NCI-H1105 treated with DMSO at 0.1 percent for 48 hours (cell line): ENCODE measurements around the gene RALGAPA1.
"Not testable (repeated sequence)": the region's sequence is repeated elsewhere in the genome, so short reads cannot be mapped to it uniquely, and the experiment has no call there.

Source experiments
- DNase-seq: peaks from one replicate; lab custom pipeline; 2025; lab: John Stamatoyannopoulos, UW

Gene RALGAPA1

DNA sequence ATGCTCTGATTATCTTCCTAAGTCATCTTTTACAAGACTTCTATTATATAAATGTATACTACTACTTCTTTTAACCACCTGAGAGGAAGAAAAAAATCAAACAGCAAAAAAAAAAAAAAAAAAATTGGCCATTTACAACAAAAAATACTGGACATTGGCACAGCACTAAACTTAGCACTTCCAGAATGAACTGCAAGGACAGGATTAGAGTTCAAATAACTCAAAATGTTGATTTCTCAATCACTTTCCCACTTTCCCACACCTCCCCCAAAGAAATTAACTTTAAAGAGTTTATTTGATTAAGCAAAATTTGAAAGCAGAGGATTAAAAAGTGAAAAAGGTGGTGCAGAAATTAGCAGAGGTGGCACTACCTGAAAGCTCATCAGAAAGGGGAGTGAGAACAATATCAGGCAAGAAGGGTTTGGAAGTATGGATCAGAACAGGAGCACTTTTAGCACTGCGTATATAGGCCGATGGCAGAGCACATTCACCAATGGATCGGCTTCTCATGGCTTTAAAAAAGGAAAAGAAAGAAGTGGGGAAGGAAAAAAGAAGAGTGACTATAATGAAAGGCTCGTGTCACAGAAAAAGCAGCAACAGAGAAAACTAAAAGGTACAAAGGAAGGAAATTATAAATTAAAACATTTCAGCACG, 109.2 kb downstream of the RALGAPA1 start:
- no peak for DNase-seq

DNA sequence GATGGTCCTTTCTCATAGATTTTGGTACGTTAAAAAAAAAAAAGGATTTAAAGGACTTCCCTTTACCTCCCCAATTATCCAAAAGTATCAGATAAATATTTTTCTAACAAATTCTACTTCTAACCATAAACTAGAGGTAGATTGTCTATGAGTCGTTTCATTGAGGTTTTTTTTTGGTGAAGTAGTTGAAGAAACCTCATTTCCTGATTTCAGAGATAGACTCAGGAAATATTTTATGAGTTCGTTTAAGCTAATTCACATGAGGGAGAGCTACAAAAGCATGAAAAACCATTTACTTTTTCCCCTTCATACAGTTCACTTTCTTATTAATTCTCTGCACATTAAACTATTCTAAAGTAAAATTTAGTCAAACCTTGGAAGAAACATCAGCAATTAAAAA, 112.5 kb downstream of the RALGAPA1 start:
- DNase-seq, result no peak

DNA sequence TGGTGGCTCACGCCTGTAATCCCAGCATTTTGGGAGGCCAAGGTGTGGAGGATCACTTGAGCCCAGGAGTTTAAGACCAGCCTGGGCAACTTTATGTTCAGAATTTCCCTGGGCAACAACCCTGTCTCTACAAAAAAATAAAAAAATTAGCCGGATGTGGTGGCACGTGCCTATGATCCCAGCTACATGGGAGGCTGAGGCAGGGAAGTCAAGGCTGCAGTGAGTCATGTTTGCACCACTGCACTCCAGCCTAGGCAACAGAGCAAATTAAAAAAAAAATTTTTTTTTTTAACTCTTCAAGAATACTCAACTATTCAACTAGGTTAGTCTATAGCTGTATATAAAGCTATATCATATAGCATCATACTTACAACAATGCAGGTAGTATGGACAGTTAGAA, 113.0 kb downstream of the RALGAPA1 start:
- no peak for DNase-seq

- DNase-seq, result no peak
These were observed 113.4 kb downstream of the RALGAPA1 start for GRCh38 chr14:35695647-35696046.

DNA sequence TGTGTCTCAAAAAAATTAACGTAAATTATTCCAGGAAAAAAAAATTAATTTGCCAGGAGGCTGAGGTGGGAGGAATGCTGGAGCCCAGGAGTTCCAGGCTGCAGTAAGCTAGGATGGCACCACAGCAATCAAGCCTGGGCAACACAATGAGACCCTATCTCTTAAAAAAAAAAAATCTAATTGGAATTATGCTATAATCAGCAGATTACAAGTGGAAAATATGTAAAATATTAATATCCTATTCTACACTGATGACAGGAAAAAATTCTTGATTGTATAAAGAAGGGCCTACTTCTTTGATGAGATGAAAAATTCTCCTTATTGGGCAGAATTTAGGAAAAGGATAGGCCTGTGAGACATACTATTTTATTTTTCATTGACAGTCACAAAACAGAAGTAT, 114.0 kb downstream of the RALGAPA1 start:
- no peak for DNase-seq

GRCh38 chr14:35689000-35689460, 120.1 kb downstream of the RALGAPA1 start:
- DNase-seq, result no peak

DNA sequence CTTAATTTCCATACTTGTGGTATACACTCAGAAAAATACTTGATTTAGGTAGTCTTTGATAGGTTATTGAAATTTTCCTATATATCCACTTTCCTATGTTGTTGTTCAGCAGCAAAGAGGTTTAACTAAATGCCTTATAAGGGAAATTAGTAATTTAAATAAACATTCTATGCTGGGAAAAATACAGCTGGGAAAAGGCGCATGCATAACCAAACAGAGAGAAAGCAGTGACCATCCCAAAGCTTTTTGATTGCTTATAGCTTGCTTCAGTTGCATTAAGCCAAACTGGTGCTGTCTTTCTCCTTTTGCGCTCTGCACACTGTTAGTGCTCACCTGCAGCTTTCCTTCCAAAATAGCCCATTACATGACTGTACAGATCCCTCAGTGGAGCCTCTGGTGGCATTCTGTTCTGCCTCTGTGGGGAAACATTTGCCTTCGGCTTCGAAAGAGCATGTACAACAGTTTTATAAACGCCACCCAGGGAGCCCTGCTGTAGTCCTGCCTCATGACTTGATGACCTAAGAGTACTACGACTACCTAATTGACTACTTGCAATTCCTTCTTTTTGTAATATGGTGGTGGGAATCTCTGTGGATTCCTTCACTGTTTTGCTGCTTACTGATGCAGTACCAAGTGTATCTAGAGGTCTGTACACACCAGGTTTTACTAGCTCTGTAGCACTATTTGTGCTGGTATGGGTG, 120.8 kb downstream of the RALGAPA1 start:
- DNase-seq, result no peak

- DNase-seq, result peak; percentile 66
These were observed 121.7 kb downstream of the RALGAPA1 start for GRCh38 chr14:35687335-35687939.

- not testable (repeated sequence) for DNase-seq
These were observed 125.4 kb downstream of the RALGAPA1 start for GRCh38 chr14:35683688-35684087.

DNA sequence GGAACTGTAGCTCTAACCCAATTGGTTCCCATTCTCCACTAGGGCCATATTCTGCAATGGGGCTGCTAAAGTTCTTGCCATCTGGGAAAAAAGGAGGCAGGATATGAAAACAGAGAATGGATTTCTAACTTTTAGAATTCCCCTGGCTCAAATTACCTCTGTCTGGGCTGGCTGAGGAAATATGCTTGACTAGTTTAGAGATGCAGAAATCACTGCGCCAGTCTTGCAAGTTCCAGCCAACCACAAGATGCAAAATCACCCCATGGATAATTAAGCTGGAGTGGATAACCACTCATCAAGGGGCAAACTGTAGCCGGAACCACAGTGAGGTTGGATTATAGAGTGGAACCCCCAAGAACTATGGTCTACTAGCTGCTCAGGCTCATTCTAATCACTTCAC, 126.3 kb downstream of the RALGAPA1 start:
- DNase-seq, result no peak

DNA sequence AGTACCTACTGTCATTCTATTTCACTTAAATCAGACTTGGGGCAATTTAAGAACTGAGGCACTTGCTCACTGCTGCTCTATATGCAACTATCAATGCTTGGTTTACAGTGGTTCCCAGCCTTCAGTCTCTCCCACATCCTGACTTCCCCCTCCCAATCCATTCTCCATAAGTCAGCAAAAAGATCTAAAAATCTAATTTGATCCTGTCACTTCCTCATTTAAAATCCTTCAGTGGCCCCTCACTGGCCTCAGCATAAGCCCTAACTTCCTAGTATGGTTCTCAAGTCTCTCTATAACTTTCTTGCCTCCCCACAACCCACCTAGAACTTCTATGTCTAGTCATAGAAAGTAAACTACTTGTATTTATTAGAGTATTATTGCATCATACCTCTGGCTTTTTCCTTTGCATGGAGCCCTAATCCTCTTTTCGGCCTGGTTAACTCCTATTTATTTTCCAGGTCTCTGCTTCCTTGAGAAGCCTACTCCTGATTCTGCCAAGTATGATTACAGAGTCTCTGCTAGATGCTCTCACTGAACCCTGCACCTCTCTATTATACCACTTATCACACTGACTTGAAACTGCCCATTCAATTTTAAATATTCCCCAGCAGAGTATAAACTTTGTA, 130.6 kb downstream of the RALGAPA1 start:
- DNase-seq, result no peak

DNA sequence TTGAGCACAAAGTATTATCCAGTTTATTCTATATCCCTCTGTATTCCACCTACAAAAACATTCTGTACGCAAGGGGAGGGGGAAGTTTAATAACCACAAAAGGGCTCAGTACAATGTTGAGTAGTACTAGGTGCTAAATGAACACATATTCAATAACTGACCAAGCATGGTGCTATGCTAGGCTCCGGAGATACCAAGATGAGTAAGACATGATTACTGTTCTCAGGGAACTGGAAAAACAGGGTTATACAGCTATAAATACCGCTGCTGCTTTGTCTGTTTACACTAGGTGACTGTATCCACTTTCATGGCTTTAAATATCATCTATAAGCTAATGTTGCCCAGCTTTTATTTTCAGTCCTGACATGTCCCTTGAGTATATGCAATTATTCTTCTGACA, 139.3 kb downstream of the RALGAPA1 start:
- peak; percentile 6 for DNase-seq

DNA sequence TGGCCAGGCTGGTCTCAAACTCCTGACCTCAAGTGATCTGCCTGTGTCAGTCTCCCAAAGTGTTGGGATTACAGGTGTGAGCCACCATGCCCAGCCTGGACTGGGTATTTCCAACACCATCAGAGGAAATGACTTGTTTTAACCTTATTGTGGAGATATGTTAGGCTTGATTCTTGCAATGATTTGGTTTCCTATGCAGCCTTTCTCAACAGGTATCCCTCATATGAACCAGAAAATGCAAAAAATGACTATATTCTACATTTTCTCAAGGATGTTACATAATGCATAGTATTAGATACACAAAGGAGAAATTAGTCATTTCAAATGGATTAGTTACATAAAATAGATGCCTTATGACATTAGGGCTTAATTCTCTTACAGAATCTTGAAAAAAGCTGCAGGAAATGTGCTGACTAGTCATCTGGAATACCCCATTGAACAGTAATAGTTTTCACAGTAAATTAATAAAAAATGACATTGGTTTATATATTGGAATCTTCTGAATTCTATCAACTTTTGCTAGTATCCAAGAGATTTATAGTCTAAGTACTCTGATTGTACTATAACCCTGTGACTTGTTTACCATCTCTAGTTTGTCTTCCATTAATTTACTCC, 142.6 kb downstream of the RALGAPA1 start:
- DNase-seq, result no peak

DNA sequence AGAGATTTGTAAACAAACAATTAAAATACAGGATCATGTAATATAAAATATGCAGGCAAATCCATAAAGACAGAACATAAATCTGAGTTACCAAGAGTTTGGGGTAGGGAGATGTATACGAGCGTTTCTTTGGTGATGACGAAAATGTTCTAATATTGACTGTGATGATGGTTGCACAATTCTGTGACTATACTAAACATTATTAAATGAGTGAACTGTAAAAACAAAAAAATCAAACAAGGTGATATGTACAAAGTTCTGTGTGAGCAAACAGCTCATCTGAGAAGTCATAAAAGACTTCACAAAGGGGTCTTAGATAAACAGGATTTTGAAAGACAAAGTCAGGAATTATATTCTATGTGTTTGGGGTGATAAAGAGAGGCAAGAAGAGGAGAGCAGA, 147.2 kb downstream of the RALGAPA1 start:
- DNase-seq, result no peak

DNA sequence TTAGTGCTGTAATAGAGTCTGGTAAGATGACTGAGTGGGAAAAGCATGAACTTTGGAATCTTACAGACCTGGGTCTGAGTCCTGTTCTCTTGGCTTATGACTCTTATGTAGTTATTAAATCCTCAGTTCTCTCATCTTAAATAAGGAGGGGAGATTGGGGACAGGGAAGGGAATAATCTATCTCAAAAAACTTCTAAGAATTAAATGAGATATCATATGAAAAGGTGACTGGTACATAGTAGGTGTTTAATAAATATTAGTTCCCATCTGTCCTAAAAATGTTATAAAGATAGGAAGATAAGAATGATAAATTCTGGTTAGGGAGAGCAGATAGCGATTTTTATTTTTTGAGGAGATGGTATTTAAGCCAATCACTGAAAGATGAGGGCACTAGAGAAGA, 156.1 kb downstream of the RALGAPA1 start:
- DNase-seq, result no peak

- no peak for DNase-seq
These were observed 165.6 kb downstream of the RALGAPA1 start for GRCh38 chr14:35643513-35643912.

- no peak for DNase-seq
These were observed 171.2 kb downstream of the RALGAPA1 start for GRCh38 chr14:35637851-35638250.

- no peak for DNase-seq
These were observed 171.8 kb downstream of the RALGAPA1 start for GRCh38 chr14:35637269-35637668.

- DNase-seq, result no peak
These were observed 176.4 kb downstream of the RALGAPA1 start for GRCh38 chr14:35632676-35633075.

DNA sequence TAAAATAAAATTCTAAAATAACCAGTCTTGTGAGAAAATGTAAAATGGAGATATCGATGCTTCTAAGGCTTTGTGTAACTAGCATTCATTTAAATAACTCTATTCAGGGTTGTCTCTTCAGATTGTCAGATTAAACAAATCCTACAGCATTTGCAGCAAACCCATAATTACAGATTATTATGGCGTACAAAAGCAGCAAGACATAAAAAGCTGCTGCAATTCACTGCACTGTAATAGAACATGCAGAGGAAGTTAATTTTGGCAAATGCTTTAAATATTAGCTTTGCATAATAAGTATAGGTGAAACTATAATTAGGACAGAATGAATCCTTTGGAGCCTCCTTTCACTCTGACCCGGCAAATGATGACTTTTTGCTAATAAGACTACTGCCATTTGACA, 176.8 kb downstream of the RALGAPA1 start:
- DNase-seq, result peak; percentile 99

- DNase-seq, result no peak
These were observed 177.9 kb downstream of the RALGAPA1 start for GRCh38 chr14:35631071-35631805.

DNA sequence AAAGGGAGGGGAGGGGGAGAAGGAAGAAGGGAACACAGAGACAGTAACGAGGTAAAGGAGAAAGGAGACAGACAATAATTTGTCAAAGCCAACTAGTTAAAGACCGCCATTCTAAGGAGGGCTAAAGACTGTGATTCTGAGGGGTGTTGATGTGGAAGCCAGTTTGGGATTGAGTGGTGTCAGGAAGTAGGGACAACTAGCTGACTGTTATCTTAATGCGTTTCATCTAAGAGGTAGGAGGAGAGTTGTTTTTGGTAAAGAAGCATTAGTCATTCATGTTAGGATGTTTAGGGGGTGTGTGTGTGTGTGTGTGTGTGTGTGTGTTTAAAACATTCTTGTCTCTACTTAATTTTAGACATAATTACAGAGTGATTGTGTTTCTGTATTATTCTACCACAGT, 180.1 kb downstream of the RALGAPA1 start:
- no peak for DNase-seq
